Esophagus muscularis mucosa (tissue), 4 donors: Measurements from ENCODE around the gene FREM2.

ENCODE experiments used
- EP300 ChIP-seq: sonication (generic); formaldehyde crosslinking; IDR thresholded peaks from one replicate; pipeline ENCODE4 v1.6.1; 2017; ENCODE audit warnings: antibody characterized with exemption
- POLR2A ChIP-seq: fragments of 450-650 bp; IDR thresholded peaks from one replicate; pipeline ENCODE4 v1.6.1; 2017; ENCODE audit warnings: antibody characterized with exemption, moderate library complexity, mild to moderate bottlenecking, low read depth
- POLR2AphosphoS5 ChIP-seq, 2 donors: sonication (generic); formaldehyde crosslinking; IDR thresholded peaks; one replicate each; pipeline ENCODE4 v1.6.1; 2017; ENCODE audit warnings: antibody characterized with exemption in 2 of 2
- TF ChIP-seq, protein P1 (sequence below), 3 experiments: fragments of 200-600 bp in 2 of 3; fragments of 450-650 bp in 1 of 3; sonication (generic) in 2 of 3; IDR thresholded peaks; one replicate each; pipeline ENCODE4 v1.5.1; 2017 to 2019; ENCODE audit warnings: antibody characterized with exemption in 3 of 3, mild to moderate bottlenecking in 2 of 3, moderate library complexity in 1 of 3

- TF ChIP-seq, protein P1, sequence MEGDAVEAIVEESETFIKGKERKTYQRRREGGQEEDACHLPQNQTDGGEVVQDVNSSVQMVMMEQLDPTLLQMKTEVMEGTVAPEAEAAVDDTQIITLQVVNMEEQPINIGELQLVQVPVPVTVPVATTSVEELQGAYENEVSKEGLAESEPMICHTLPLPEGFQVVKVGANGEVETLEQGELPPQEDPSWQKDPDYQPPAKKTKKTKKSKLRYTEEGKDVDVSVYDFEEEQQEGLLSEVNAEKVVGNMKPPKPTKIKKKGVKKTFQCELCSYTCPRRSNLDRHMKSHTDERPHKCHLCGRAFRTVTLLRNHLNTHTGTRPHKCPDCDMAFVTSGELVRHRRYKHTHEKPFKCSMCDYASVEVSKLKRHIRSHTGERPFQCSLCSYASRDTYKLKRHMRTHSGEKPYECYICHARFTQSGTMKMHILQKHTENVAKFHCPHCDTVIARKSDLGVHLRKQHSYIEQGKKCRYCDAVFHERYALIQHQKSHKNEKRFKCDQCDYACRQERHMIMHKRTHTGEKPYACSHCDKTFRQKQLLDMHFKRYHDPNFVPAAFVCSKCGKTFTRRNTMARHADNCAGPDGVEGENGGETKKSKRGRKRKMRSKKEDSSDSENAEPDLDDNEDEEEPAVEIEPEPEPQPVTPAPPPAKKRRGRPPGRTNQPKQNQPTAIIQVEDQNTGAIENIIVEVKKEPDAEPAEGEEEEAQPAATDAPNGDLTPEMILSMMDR (IDR thresholded peaks at IDR 0.05): no peak
- TF ChIP-seq POLR2A (no peak), POLR2AphosphoS5 (IDR thresholded peaks at IDR 0.05) (no peak), EP300 (no peak)
These were observed 175.6 kb downstream of the FREM2 start for GRCh38 chr13:38862443-38862842.
